GM19395 (cell line): Measurements from ENCODE around the gene JAG2.

Experiments
- ATAC-seq: cut with Tn5 transposase; IDR thresholded peaks from one replicate; pipeline ENCODE4 v1.9.1; 2021; ENCODE audit warnings: mild to moderate bottlenecking, moderate library complexity; ENCODE audit not compliant: unreplicated experiment

The JAG2 gene

GRCh38 chr14:105168496-105168978, at the start of gene JAG2:
Gene JAG2 (minus strand): TSS chr14:105168776. CDS start chr14:105168420, 356 bp downstream.
- ATAC-seq = no peak

DNA sequence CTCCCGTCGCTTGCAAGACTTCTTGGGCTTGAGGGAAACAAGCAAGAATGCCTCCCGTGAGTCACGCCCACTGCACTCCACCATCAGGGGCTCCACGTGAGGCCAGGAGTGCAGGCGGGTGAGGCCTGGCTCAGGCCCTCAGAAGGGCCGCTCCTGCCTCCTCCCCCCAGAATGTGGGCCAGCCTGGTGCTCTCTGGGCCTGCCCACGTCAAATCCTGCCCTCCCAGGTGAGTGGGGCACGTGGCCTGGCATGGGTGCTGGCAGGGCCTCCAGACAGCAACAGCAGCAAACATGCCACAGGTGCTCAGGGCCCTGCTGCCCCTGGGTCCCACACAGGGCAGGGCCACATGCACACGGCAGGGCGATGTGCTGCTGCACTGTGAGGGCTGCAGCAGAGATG, 49.2 kb upstream of the JAG2 start:
- ATAC-seq = no peak

DNA sequence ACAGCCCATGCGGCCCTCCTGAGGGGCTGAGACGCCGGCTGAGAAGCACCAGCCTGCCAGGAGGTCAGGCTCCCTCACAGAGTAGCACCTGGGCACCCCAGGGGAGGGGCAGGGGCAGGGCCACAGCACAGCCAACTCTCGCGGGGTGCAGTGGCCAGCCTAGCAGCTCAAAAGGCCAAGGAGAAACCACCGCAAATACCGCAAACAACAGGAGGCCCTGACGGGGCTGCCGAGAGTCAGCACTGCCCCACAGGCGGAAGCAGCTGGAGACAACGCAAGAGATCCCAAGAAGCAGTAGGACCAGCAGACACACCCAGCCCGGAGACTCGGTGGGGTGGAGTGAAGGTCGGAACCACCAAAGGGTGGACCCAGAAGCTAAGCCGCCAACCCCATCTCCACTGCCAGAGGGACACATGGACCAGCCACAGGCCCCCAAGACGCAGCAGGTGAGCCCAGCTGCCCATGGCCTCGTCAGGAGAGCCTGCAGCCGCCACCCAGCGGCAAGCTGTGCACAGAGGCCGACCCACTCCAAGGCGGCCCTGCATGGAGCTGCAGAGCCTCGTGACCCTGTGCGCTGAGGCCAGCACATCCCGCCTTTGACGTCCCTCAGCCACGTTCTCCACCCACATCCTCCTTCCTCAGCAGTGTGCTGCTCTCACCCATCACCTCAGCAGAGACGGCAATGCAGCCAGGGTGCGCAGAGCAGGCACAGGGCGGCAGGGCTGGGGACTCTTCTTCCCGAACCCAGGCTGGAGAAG, 48.1 kb upstream of the JAG2 start:
- ATAC-seq = no peak

DNA sequence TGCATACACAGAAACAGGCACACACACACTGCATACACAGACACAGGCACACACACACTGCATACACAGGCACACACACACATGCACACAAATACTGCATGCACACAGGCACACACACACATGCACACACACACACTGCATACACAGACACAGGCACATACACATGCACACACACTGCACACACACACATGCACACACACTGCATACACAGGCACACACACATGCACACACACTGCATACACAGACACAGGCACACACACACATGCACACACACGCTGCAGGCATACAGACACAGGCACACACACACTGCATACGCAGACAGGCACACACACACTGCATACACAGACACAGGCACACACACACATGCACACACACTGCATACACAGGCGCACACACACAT, 47.0 kb upstream of the JAG2 start:
- no peak for ATAC-seq

- no peak for ATAC-seq
Observed at GRCh38 chr14:105214324-105214915, 45.8 kb upstream of the JAG2 start.

DNA sequence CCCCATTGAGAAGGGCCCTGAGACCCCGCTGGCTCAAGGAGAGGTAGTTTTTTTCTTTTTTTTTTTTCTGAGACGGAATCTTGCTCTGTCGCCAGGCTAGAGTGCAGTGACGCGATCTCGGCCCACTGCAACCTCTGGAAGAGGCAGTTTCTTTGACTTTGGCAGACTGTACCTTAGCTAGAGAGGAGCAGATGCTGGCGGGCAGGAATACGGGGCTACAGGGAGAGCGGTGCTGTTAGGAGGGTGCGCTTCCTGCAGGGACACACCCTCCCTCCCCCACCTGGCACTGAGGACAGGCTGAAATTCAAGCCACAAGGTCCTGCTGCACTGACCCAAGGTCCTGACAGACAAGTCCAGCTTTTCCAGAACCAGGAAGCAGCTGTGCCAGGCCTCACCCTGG, 44.8 kb upstream of the JAG2 start:
- no peak for ATAC-seq

DNA sequence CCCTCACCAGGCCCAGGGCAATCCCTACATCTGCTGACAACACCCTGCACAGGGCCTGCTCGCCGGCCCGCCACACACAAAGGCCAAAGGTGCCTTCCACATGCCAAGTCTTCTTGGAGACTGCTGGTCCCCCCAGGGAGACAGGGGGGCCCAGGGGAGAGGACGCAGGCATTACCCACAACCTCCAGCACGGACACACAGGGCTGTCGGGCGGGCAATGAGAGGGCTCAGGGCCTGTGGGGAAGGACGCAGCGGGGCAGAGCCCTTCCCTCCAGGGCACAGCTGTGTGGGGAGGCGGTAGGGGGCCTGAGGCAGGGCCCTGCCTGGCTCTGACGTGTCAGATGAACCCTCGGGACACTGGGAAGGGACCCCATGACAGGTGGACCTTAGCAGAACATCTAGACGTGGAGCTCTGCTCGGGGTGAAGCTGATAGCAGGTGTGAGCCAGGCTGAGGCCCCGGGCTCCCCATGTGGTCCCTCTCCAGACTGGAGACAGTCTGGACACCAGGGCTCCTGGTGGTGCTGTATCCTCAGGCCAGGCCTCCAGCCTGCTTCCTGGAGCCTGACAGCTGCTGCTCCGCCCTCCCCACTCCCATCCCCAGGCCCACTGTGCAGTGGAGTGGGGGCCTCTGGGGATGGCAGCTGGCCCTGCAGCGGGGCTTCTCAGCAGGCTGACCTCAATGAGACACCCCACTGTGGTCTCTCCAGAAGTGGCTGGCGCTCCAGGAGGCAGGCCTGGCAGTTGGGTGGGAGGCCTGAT, 44.1 kb upstream of the JAG2 start:
- no peak for ATAC-seq

GRCh38 chr14:105211758-105212089, 43.1 kb upstream of the JAG2 start:
- no peak for ATAC-seq

- ATAC-seq = no peak
Observed at GRCh38 chr14:105211086-105211757, 42.6 kb upstream of the JAG2 start.

GRCh38 chr14:105210266-105211025, 41.9 kb upstream of the JAG2 start:
- ATAC-seq = no peak

GRCh38 chr14:105209646-105210045, 41.1 kb upstream of the JAG2 start:
- no peak for ATAC-seq

- ATAC-seq = no peak
Observed at GRCh38 chr14:105209091-105209490, 40.5 kb upstream of the JAG2 start.

- no peak for ATAC-seq
Observed at GRCh38 chr14:105208738-105209075, 40.1 kb upstream of the JAG2 start.

GRCh38 chr14:105207996-105208737, 39.6 kb upstream of the JAG2 start:
- ATAC-seq = no peak

GRCh38 chr14:105207460-105207901, 38.9 kb upstream of the JAG2 start:
- no peak for ATAC-seq

DNA sequence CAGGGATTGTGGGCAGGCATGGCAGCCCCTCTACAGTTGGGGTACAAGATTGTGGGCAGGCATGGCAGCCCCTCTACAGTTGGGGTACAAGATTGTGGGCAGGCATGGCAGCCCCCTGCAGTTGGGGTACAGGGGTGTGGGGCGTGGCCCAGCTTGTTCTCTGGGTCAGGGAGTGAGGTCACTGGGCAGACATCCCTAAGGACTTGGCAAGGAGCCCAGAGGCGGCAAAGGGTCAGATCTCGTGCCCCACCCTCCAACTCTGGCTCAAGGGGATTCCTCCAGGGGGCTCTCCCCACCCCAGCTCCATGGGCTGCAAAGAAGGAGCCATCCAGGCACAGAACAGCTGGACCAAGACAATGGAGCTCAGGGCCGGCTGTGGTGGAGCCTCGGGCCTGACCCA, 38.3 kb upstream of the JAG2 start:
- no peak for ATAC-seq

DNA sequence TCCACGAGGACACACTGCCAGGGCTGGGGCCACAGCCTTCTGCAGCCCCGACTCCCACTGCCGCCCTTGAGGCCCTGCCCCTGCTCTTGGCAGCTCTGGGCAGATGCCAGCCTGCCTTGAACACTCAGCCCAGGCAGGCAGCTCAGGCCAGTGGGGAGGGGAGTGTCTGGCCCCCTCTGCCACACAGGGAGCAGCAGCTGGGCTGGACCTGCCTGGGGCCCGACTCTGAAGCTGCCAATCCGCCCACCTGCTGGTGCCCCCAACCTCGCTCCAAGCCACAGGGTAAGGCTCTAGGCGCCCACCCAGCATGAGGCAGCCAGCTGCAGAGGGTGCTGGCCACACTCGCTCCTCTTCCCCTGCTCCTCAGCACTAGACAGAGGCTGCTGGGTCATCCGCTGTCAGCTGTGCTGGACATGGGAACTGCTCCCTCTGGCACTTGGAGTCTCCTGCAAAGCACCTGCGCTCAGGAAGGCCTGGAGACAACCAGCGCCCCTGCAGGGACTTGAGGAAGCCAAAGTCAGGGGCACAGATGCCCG, 37.2 kb upstream of the JAG2 start:
- ATAC-seq = no peak

GRCh38 chr14:105204931-105205672, 36.5 kb upstream of the JAG2 start:
- no peak for ATAC-seq
